Posterior vena cava (tissue), 2 donors: ENCODE data around the gene TRIM61. TPM values are rescaled to one million over a fixed set of nuclear protein-coding genes. Genes with fewer than 3 reads are reported as not detected.
"Not testable (repeated sequence)": the region's sequence is repeated elsewhere in the genome, so short reads cannot be mapped to it uniquely, and the experiment has no call there.

Experiments used
- DNase-seq: peaks from one replicate; pipeline ENCODE4 v3.0.0-alpha.2; 2020; ENCODE audit warnings: low spot score
- intact Hi-C, 2 donors: fragments of 100-400 bp; cut with DNase I; formaldehyde crosslinking; loops; one replicate each; pipeline versions ENCODE4 v1.14.1 to v1.14.2; 2022 to 2023
- total RNA-seq, 2 donors: library from RNA; stranded (reverse); fragmentation: NEBNext Ultra II Directional; extraction: Animal tissue kit (Norgen Biotek cat#: 25700); gene quantifications; one replicate each; pipeline ENCODE4 v1.2.1, GENCODE V29; 2021
- donor health status: DM: yes; HTN: yes; CAD: no.
- donor health status: DM: yes; HTN: yes; CAD: no.

TRIM61 gene
- total RNA-seq, 2 donors from 2014 or later, result 0.90 to 1.9 TPM

- DNase-seq, result no peak
- intact Hi-C loops, result no loop called here
Measured at GRCh38 chr4:164959896-164960295, 17.6 kb downstream of the TRIM61 start.

GRCh38 chr4:164959421-164959820 lies 18.0 kb downstream of the TRIM61 start:
- DNase-seq, intact Hi-C loops: not testable (repeated sequence)

GRCh38 chr4:164956766-164957643 lies 20.5 kb downstream of the TRIM61 start:
- peak; percentile 92 for DNase-seq
- intact Hi-C loops, result no loop called here

- no peak for DNase-seq
- intact Hi-C loops, result no loop called here
Measured at GRCh38 chr4:164955107-164955805, 22.2 kb downstream of the TRIM61 start.

GRCh38 chr4:164952551-164952950 lies 24.9 kb downstream of the TRIM61 start:
- intact Hi-C loops, result no loop called here

GRCh38 chr4:164949448-164950143 lies 27.9 kb downstream of the TRIM61 start:
- intact Hi-C loops, result no loop called here
- no peak for DNase-seq

More at GRCh38 chr4:164952551-164952950, 24.9 kb downstream of the TRIM61 start:
- no peak for DNase-seq

GRCh38 chr4:164948975-164949374 lies 28.5 kb downstream of the TRIM61 start:
- intact Hi-C loops, result no loop called here

GRCh38 chr4:164948006-164948405 lies 29.5 kb downstream of the TRIM61 start:
- DNase-seq, result not testable (repeated sequence)

More at GRCh38 chr4:164948975-164949374, 28.5 kb downstream of the TRIM61 start:
- DNase-seq, result no peak

GRCh38 chr4:164946810-164947209 lies 30.6 kb downstream of the TRIM61 start:
- no peak for DNase-seq
- intact Hi-C loops, result no loop called here

More at GRCh38 chr4:164948006-164948405, 29.5 kb downstream of the TRIM61 start:
- intact Hi-C loops, result not testable (repeated sequence)

- intact Hi-C loops, result no loop called here
Measured at GRCh38 chr4:164945146-164945545, 32.3 kb downstream of the TRIM61 start.

GRCh38 chr4:164943192-164943591 lies 34.3 kb downstream of the TRIM61 start:
- no peak for DNase-seq
- intact Hi-C loops, result no loop called here

More at GRCh38 chr4:164945146-164945545, 32.3 kb downstream of the TRIM61 start:
- DNase-seq, result no peak

GRCh38 chr4:164937576-164938270 lies 39.7 kb downstream of the TRIM61 start:
- DNase-seq, result no peak
- intact Hi-C loops, result no loop called here

- DNase-seq, intact Hi-C loops: not testable (repeated sequence)
Measured at GRCh38 chr4:164935865-164936606, 41.4 kb downstream of the TRIM61 start.

GRCh38 chr4:164935363-164935762 lies 42.1 kb downstream of the TRIM61 start:
- DNase-seq, result no peak
- intact Hi-C loops, result no loop called here

GRCh38 chr4:164933244-164933643 lies 44.2 kb downstream of the TRIM61 start:
- intact Hi-C loops, result no loop called here
- no peak for DNase-seq

- DNase-seq, result no peak
- intact Hi-C loops, result no loop called here
Measured at GRCh38 chr4:164931551-164932324, 45.7 kb downstream of the TRIM61 start.

GRCh38 chr4:164930647-164931046 lies 46.8 kb downstream of the TRIM61 start:
- DNase-seq, result no peak
- intact Hi-C loops, result no loop called here

- intact Hi-C loops, DNase-seq: not testable (repeated sequence)
Measured at GRCh38 chr4:164927101-164927500, 50.4 kb downstream of the TRIM61 start.
